ENCODE data around the gene MRPL2.

Gene MRPL2

GRCh38 chr6:43013097-43013842 is 46.0 kb downstream of the MRPL2 start:
- FAIRE-seq: no peak
- no peak for DNase-seq (ENCODE audit: insufficient read length)
- 0 out of 2 replicates have a peak, but pooled peaks have one; percentile 8 for TF ChIP-seq POLR2AphosphoS5 (IDR thresholded peaks at IDR 0.05; ENCODE audit: low read depth, low read length)
- TF ChIP-seq TAF1 (IDR thresholded peaks at IDR 0.05; ENCODE audit: borderline replicate concordance, low read depth, low read length): no peak

- no peak for FAIRE-seq
These were observed 46.9 kb downstream of the MRPL2 start for GRCh38 chr6:43012364-43012763.

DNA sequence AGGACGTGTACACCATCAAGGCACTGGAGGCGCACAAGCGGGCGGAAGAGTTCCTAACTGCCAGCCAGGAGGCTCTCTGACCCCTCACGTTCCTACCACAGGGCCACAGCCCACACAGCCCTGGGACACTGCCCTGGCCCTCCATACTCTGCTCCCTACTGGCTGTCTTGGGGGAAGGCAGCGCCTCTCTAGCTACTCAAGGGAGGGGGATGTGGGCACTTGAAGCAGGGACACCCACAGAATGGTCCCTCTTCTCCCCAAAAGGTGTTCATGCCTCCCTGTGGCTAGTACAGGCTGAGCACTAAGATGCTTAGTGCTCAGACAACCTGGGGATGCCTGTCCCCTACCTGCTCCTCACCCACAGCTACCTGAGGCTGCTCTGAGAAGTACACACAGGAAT is 48.0 kb downstream of the MRPL2 start:
- FAIRE-seq (no peak), DNase-seq (ENCODE audit: insufficient read length) (no peak)
- no peak for TF ChIP-seq POLR2A (IDR thresholded peaks at IDR 0.05; ENCODE audit: low read depth, low read length)
- TF ChIP-seq TAF1 (IDR thresholded peaks at IDR 0.05; ENCODE audit: borderline replicate concordance, low read depth, low read length): no peak
- no peak for TF ChIP-seq POLR2AphosphoS5 (IDR thresholded peaks at IDR 0.05; ENCODE audit: low read depth, low read length)

More at GRCh38 chr6:43012364-43012763, 46.9 kb downstream of the MRPL2 start:
- TF ChIP-seq POLR2AphosphoS5 (IDR thresholded peaks at IDR 0.05; ENCODE audit: low read depth, low read length) (no peak), POLR2A (IDR thresholded peaks at IDR 0.05; ENCODE audit: low read depth, low read length) (no peak), TAF1 (IDR thresholded peaks at IDR 0.05; ENCODE audit: borderline replicate concordance, low read depth, low read length) (no peak)
- DNase-seq (ENCODE audit: insufficient read length): no peak

DNA sequence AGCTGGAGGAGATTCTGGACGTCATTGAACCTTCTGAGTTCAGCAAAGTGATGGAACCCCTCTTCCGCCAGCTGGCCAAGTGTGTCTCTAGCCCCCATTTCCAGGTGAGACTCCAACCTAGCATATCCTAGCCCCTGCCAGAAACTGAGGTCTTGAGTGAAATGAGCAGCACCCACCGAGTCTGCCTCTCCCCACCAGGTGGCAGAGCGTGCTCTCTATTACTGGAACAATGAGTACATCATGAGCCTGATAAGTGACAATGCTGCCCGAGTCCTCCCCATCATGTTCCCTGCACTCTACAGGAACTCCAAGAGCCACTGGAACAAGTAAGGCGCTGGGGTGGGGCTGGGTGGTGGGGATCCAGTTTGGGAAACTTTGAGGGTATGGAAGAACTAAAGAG is 50.1 kb downstream of the MRPL2 start:
- DNase-seq (ENCODE audit: insufficient read length): no peak
- TF ChIP-seq TAF1 (IDR thresholded peaks at IDR 0.05; ENCODE audit: borderline replicate concordance, low read depth, low read length) (no peak), POLR2A (IDR thresholded peaks at IDR 0.05; ENCODE audit: low read depth, low read length) (no peak), POLR2AphosphoS5 (IDR thresholded peaks at IDR 0.05; ENCODE audit: low read depth, low read length) (no peak)
- no peak for FAIRE-seq

- TF ChIP-seq POLR2A (IDR thresholded peaks at IDR 0.05; ENCODE audit: low read depth, low read length) (no peak), TAF1 (IDR thresholded peaks at IDR 0.05; ENCODE audit: borderline replicate concordance, low read depth, low read length) (no peak), POLR2AphosphoS5 (IDR thresholded peaks at IDR 0.05; ENCODE audit: low read depth, low read length) (no peak)
- no peak for DNase-seq (ENCODE audit: insufficient read length)
- FAIRE-seq: no peak
These were observed 52.1 kb downstream of the MRPL2 start for GRCh38 chr6:43007126-43007525.

DNA sequence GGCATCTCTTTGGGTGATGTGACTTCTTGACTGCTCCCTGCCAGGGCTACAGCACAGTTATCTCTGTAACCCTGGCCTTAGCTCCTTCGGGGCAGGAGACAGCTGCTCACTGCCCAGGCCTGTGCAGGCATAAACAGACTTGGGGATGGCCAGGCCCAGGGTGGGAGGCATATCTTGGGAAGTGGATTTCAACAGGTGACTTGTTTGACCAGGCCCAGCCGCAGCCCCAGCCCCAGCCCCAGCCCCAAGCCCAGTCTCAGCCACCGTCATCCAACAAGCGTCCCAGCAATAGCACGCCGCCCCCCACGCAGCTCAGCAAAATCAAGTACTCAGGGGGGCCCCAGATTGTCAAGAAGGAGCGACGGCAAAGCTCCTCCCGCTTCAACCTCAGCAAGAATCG is 53.0 kb downstream of the MRPL2 start:
- TF ChIP-seq POLR2A (IDR thresholded peaks at IDR 0.05; ENCODE audit: low read depth, low read length) (no peak), POLR2AphosphoS5 (IDR thresholded peaks at IDR 0.05; ENCODE audit: low read depth, low read length) (no peak), TAF1 (IDR thresholded peaks at IDR 0.05; ENCODE audit: borderline replicate concordance, low read depth, low read length) (no peak)
- no peak for DNase-seq (ENCODE audit: insufficient read length)
- FAIRE-seq: no peak

DNA sequence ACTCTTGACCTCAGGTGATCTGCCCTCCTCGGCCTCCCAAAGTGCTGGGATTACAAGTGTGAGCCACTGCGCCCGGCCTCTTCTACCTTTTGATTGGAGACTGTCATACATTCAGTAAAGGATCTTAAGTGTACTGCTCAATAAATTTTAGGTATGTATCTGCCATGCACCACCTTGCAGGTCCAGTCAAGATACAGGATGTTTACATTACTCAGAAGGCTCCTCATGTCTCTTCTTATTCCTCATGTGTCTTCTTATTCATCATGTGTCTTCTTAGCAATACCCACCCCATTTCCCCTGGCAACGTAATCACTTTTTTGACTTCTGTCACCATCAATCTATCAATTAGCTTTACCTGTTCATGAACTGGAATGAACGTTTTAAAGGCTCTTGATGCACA is 53.4 kb downstream of the MRPL2 start:
- TF ChIP-seq POLR2AphosphoS5 (IDR thresholded peaks at IDR 0.05; ENCODE audit: low read depth, low read length) (no peak), POLR2A (IDR thresholded peaks at IDR 0.05; ENCODE audit: low read depth, low read length) (no peak), TAF1 (IDR thresholded peaks at IDR 0.05; ENCODE audit: borderline replicate concordance, low read depth, low read length) (no peak)
- DNase-seq (ENCODE audit: insufficient read length): no peak
- FAIRE-seq: no peak

Data from GM12892 (cell line).